H9 (cell line): ENCODE measurements around the gene MOB3B. TPM values are rescaled to one million over a fixed set of nuclear protein-coding genes. Genes with fewer than 3 reads are reported as not detected.

Experiments used
- DNase-seq: peaks from one replicate; pipeline ENCODE4 v3.0.0-alpha.2; 2017
- H2AFZ ChIP-seq: one replicate; pipeline ENCODE4 v1.6.1; 2013; ENCODE audit warnings: mild to moderate bottlenecking, low read length, control low read depth, moderate library complexity
- H2AK5ac ChIP-seq: 2 replicates; pipeline ENCODE4 v1.6.1; 2013; ENCODE audit warnings: low read length, control low read depth, mixed read lengths; ENCODE audit not compliant: insufficient read length
- H2BK120ac ChIP-seq: one replicate; pipeline ENCODE4 v1.6.1; 2013; ENCODE audit warnings: low read depth, mild to moderate bottlenecking, low read length, control low read depth, inconsistent platforms; ENCODE audit not compliant: poor library complexity, severe bottlenecking
- H2BK12ac ChIP-seq: 2 replicates; pipeline ENCODE4 v1.6.1; 2013; ENCODE audit warnings: low read length, control low read depth, mixed read lengths, low read depth; ENCODE audit not compliant: insufficient read length
- H2BK15ac ChIP-seq: 2 replicates; pipeline ENCODE4 v1.6.1; 2013; ENCODE audit warnings: low read depth, low read length, control low read depth
- H2BK20ac ChIP-seq: one replicate; pipeline ENCODE4 v1.6.1; 2013; ENCODE audit warnings: low read depth, mild to moderate bottlenecking, low read length, control low read depth, inconsistent platforms; ENCODE audit not compliant: poor library complexity, severe bottlenecking
- H2BK5ac ChIP-seq: 2 replicates; pipeline ENCODE4 v1.6.1; 2013; ENCODE audit warnings: low read length, control low read depth, mixed read lengths; ENCODE audit not compliant: insufficient read length
- H3K14ac ChIP-seq: 2 replicates; pipeline ENCODE4 v1.6.1; 2013; ENCODE audit warnings: low read length, control low read depth; ENCODE audit not compliant: insufficient read depth
- H3K18ac ChIP-seq: 2 replicates; pipeline ENCODE4 v1.6.1; 2013; ENCODE audit warnings: low read depth, mild to moderate bottlenecking, mixed read lengths, low read length, control low read depth; ENCODE audit not compliant: insufficient read length
- H3K23ac ChIP-seq: 2 replicates; pipeline ENCODE4 v1.6.1; 2013; ENCODE audit warnings: low read length, control low read depth, mixed read lengths, low read depth; ENCODE audit not compliant: insufficient read length
- H3K23me2 ChIP-seq: 2 replicates; pipeline ENCODE4 v1.6.1; 2013; ENCODE audit warnings: low read depth, mild to moderate bottlenecking, mixed read lengths, low read length, control low read depth; ENCODE audit not compliant: insufficient read length, poor library complexity, severe bottlenecking
- H3K27ac ChIP-seq: 2 replicates; pipeline ENCODE4 v1.5.1; 2013; ENCODE audit warnings: low read length, control low read depth, mixed read lengths, low read depth; ENCODE audit not compliant: insufficient read length
- H3K27me3 ChIP-seq: 2 replicates; pipeline ENCODE4 v1.6.1; 2013; ENCODE audit warnings: low read length, control low read depth, inconsistent platforms; ENCODE audit not compliant: insufficient read depth
- H3K4ac ChIP-seq: 2 replicates; pipeline ENCODE4 v1.6.1; 2013; ENCODE audit warnings: low read depth, mild to moderate bottlenecking, control low read depth, inconsistent platforms, low read length, moderate library complexity
- H3K4me1 ChIP-seq: 2 replicates; pipeline ENCODE4 v1.6.1; 2013; ENCODE audit warnings: low read length, control low read depth, inconsistent platforms; ENCODE audit not compliant: insufficient read depth
- H3K4me2 ChIP-seq: 2 replicates; pipeline ENCODE4 v1.6.1; 2013; ENCODE audit warnings: low read length, control low read depth, mixed read lengths; ENCODE audit not compliant: insufficient read length, insufficient read depth
- H3K56ac ChIP-seq: 2 replicates; pipeline ENCODE4 v1.6.1; 2013; ENCODE audit warnings: low read depth, mild to moderate bottlenecking, mixed read lengths, low read length, control low read depth; ENCODE audit not compliant: insufficient read length
- H3K79me1 ChIP-seq: 2 replicates; pipeline ENCODE4 v1.6.1; 2013; ENCODE audit warnings: low read depth, mild to moderate bottlenecking, moderate library complexity, low read length, control low read depth, inconsistent platforms; ENCODE audit not compliant: insufficient read depth, poor library complexity, severe bottlenecking
- H3K79me2 ChIP-seq: 2 replicates; pipeline ENCODE4 v1.6.1; 2013; ENCODE audit warnings: low read length, control low read depth, inconsistent platforms; ENCODE audit not compliant: insufficient read depth
- H3K9ac ChIP-seq: 2 replicates; pipeline ENCODE4 v1.6.1; 2013; ENCODE audit warnings: low read length, control low read depth, mixed read lengths; ENCODE audit not compliant: insufficient read length; ENCODE audit errors: extremely low read depth
- H3K9me3 ChIP-seq: one replicate; pipeline ENCODE4 v1.6.1; 2013; ENCODE audit warnings: low read depth, low read length, inconsistent platforms; ENCODE audit not compliant: control insufficient read depth
- H3T11ph ChIP-seq: one replicate; pipeline ENCODE4 v1.6.1; 2013; ENCODE audit warnings: mild to moderate bottlenecking, low read length, control low read depth, inconsistent platforms
- H4K20me1 ChIP-seq: one replicate; pipeline ENCODE4 v1.6.1; 2013; ENCODE audit not compliant: control insufficient read depth, insufficient read length, insufficient read depth
- H4K5ac ChIP-seq: 2 replicates; pipeline ENCODE4 v1.6.1; 2013; ENCODE audit warnings: low read depth, mild to moderate bottlenecking, mixed read lengths, low read length, control low read depth; ENCODE audit not compliant: insufficient read length
- H4K8ac ChIP-seq: replicated peaks from 2 replicates; pipeline ENCODE4 v1.6.1; 2013; ENCODE audit warnings: low read length, control low read depth, mixed read lengths, low read depth; ENCODE audit not compliant: insufficient read length
- H4K91ac ChIP-seq: 2 replicates; pipeline ENCODE4 v1.6.1; 2013; ENCODE audit warnings: low read depth, mild to moderate bottlenecking, moderate library complexity, mixed read lengths, low read length, control low read depth; ENCODE audit not compliant: insufficient read length
- H3K27ac Mint-ChIP-seq, 3 experiments: 2 replicates in 2 of 3; 3 replicates in 1 of 3; pipeline ENCODE4 v1.8.0; 2020 to 2021; ENCODE audit warnings: mixed read lengths in 3 of 3, mild to moderate bottlenecking in 1 of 3, moderate library complexity in 1 of 3
- H3K27me3 Mint-ChIP-seq: 2 replicates; pipeline ENCODE4 v1.8.0; 2021; ENCODE audit warnings: low read depth, mild to moderate bottlenecking, moderate library complexity, mixed read lengths
- H3K36me3 Mint-ChIP-seq, 3 experiments: 2 replicates in 2 of 3; 3 replicates in 1 of 3; pipeline ENCODE4 v1.8.0; 2020 to 2021; ENCODE audit warnings: low read depth in 3 of 3, mixed read lengths in 3 of 3; ENCODE audit not compliant: insufficient read depth in 1 of 3
- H3K4me1 Mint-ChIP-seq, 2 experiments: 2 replicates each; pipeline ENCODE4 v1.8.0; 2020; ENCODE audit warnings: mixed read lengths in 2 of 2
- H3K4me3 Mint-ChIP-seq, 2 experiments: 2 replicates in 1 of 2; 3 replicates in 1 of 2; pipeline ENCODE4 v1.8.0; 2020 to 2021; ENCODE audit warnings: mild to moderate bottlenecking in 2 of 2, mixed read lengths in 2 of 2, moderate library complexity in 1 of 2
- H3K9me3 Mint-ChIP-seq, 2 experiments: 2 replicates in 1 of 2; 3 replicates in 1 of 2; pipeline ENCODE4 v1.8.0; 2020; ENCODE audit warnings: mild to moderate bottlenecking in 2 of 2, mixed read lengths in 2 of 2, moderate library complexity in 1 of 2
- CTCF ChIP-seq: fragments of 200-600 bp; sonication (generic); conservative IDR thresholded peaks from 3 replicates; pipeline ENCODE4 v1.8.0; 2021; ENCODE audit warnings: antibody characterized with exemption, mild to moderate bottlenecking
- total RNA-seq: library from RNA; stranded (reverse); gene quantifications from 2 replicates; pipeline ENCODE4 v1.2.1, GENCODE V29; 2021

Gene MOB3B
- total RNA-seq, 1 experiment from 2014 or later = 9.8 TPM

- H3K79me2 ChIP-seq = no peaks in the 10 kb centered on the region
- peaks cover 3% of the 10 kb centered on the region; the same call in 1 of the 2 replicates for H3K4me1 ChIP-seq
- H3T11ph ChIP-seq = no peak overlapping the region
- H3K4ac ChIP-seq = no peak overlapping the region
- Mint-ChIP-seq H3K27ac (no peak overlapping the region), H3K9me3 (peaks cover 2 to 8% of the 10 kb centered on the region in 2 experiments; a peak in 2 of 5 replicates), H3K36me3 (peaks cover 13 to 17% (median 14%) of the 10 kb centered on the region in 3 experiments), H3K27me3 (no peaks in the 10 kb centered on the region), H3K4me1 (peaks cover 22 to 33% of the 10 kb centered on the region in 2 experiments), H3K4me3 (no peak overlapping the region)
- no peak for DNase-seq
- H2BK5ac ChIP-seq = no peak overlapping the region
- H3K23me2 ChIP-seq = no peaks in the 10 kb centered on the region
- no peak overlapping the region for H2BK15ac ChIP-seq
- no peak overlapping the region for H3K56ac ChIP-seq
- H3K27me3 ChIP-seq = no peaks in the 10 kb centered on the region
- no peak overlapping the region for H3K27ac ChIP-seq
- no peak for TF ChIP-seq CTCF
- no peak overlapping the region for H3K4me2 ChIP-seq
- no peak overlapping the region for H3K18ac ChIP-seq
- H3K9ac ChIP-seq = no peak overlapping the region
- H2BK12ac ChIP-seq = no peak overlapping the region
- H2AK5ac ChIP-seq = no peak overlapping the region
- no peak overlapping the region for H3K23ac ChIP-seq
- no peak overlapping the region for H2AFZ ChIP-seq
- H3K9me3 ChIP-seq = no peaks in the 10 kb centered on the region
- H4K20me1 ChIP-seq = no peaks in the 10 kb centered on the region
- H4K8ac ChIP-seq = no peak overlapping the region
- no peak overlapping the region for H2BK20ac ChIP-seq
- no peak overlapping the region for H4K91ac ChIP-seq
- H4K5ac ChIP-seq = no peak overlapping the region
- H3K79me1 ChIP-seq = no peaks in the 10 kb centered on the region
- H3K14ac ChIP-seq = no peak overlapping the region
- no peak overlapping the region for H2BK120ac ChIP-seq
These were observed 25.4 kb downstream of the MOB3B start for GRCh38 chr9:27504259-27504658.
